ENCODE measurements around the gene DPY19L2.
"Not testable (repeated sequence)": the region's sequence is repeated elsewhere in the genome, so short reads cannot be mapped to it uniquely, and the experiment has no call there.

The DPY19L2 gene

GRCh38 chr12:63682617-63683016 lies 14.3 kb upstream of the DPY19L2 start:
- not testable (repeated sequence) for H3K4me3 ChIP-seq (ENCODE audit: control insufficient read depth, low read depth, low read length); DNase-seq (ENCODE audit: low read depth)

- not testable (repeated sequence) for H3K4me3 ChIP-seq (ENCODE audit: control insufficient read depth, low read depth, low read length)
- peak; percentile 5 for DNase-seq (ENCODE audit: low read depth)
Measured at GRCh38 chr12:63680758-63681157, 12.5 kb upstream of the DPY19L2 start.

GRCh38 chr12:63672550-63672949 lies 4.3 kb upstream of the DPY19L2 start:
- H3K4me3 ChIP-seq (ENCODE audit: control insufficient read depth, low read depth, low read length); DNase-seq (ENCODE audit: low read depth): not testable (repeated sequence)
- TF ChIP-seq CTCF (IDR thresholded peaks at IDR 0.05; ENCODE audit: control insufficient read depth, insufficient read depth, low read depth, low read length, missing control alignments) = peak; percentile 4

GRCh38 chr12:63669936-63670335 lies 1.6 kb upstream of the DPY19L2 start:
- not testable (repeated sequence) for DNase-seq (ENCODE audit: low read depth); H3K4me3 ChIP-seq (ENCODE audit: control insufficient read depth, low read depth, low read length)

- H3K4me3 ChIP-seq (ENCODE audit: control insufficient read depth, low read depth, low read length); DNase-seq (ENCODE audit: low read depth): not testable (repeated sequence)
Measured at GRCh38 chr12:63669427-63669826, 1.1 kb upstream of the DPY19L2 start.

GRCh38 chr12:63668800-63669365 lies 590 bp upstream of the DPY19L2 start:
- peak overlapping the region; percentile 52 for H3K4me3 ChIP-seq (ENCODE audit: control insufficient read depth, low read depth, low read length)
- not testable (repeated sequence) for DNase-seq (ENCODE audit: low read depth)

- not testable (repeated sequence) for DNase-seq (ENCODE audit: low read depth); H3K4me3 ChIP-seq (ENCODE audit: control insufficient read depth, low read depth, low read length)
Measured at GRCh38 chr12:63663005-63663404, 5.3 kb downstream of the DPY19L2 start.

- H3K4me3 ChIP-seq (ENCODE audit: control insufficient read depth, low read depth, low read length); DNase-seq (ENCODE audit: low read depth): not testable (repeated sequence)
Measured at GRCh38 chr12:63658501-63658900, 9.8 kb downstream of the DPY19L2 start.

- H3K4me3 ChIP-seq (ENCODE audit: control insufficient read depth, low read depth, low read length); DNase-seq (ENCODE audit: low read depth): not testable (repeated sequence)
Measured at GRCh38 chr12:63656407-63656806, 11.9 kb downstream of the DPY19L2 start.

GRCh38 chr12:63655543-63656257 lies 12.6 kb downstream of the DPY19L2 start:
- not testable (repeated sequence) for DNase-seq (ENCODE audit: low read depth); H3K4me3 ChIP-seq (ENCODE audit: control insufficient read depth, low read depth, low read length)

- H3K4me3 ChIP-seq (ENCODE audit: control insufficient read depth, low read depth, low read length); DNase-seq (ENCODE audit: low read depth): not testable (repeated sequence)
Measured at GRCh38 chr12:63654481-63654880, 13.8 kb downstream of the DPY19L2 start.

GRCh38 chr12:63649517-63649916 lies 18.8 kb downstream of the DPY19L2 start:
- H3K4me3 ChIP-seq (ENCODE audit: control insufficient read depth, low read depth, low read length); DNase-seq (ENCODE audit: low read depth): not testable (repeated sequence)

GRCh38 chr12:63643381-63644140 lies 24.7 kb downstream of the DPY19L2 start:
- DNase-seq (ENCODE audit: low read depth); H3K4me3 ChIP-seq (ENCODE audit: control insufficient read depth, low read depth, low read length): not testable (repeated sequence)

GRCh38 chr12:63624258-63624657 lies 44.0 kb downstream of the DPY19L2 start:
- DNase-seq (ENCODE audit: low read depth) = not testable (repeated sequence)

GRCh38 chr12:63615544-63615943 lies 52.7 kb downstream of the DPY19L2 start:
- DNase-seq (ENCODE audit: low read depth); H3K4me3 ChIP-seq (ENCODE audit: control insufficient read depth, low read depth, low read length): not testable (repeated sequence)

More at GRCh38 chr12:63624258-63624657, 44.0 kb downstream of the DPY19L2 start:
- H3K4me3 ChIP-seq (ENCODE audit: control insufficient read depth, low read depth, low read length) = not testable (repeated sequence)

GRCh38 chr12:63611285-63611684 lies 57.0 kb downstream of the DPY19L2 start:
- H3K4me3 ChIP-seq (ENCODE audit: control insufficient read depth, low read depth, low read length); DNase-seq (ENCODE audit: low read depth): not testable (repeated sequence)

GRCh38 chr12:63609281-63609680 lies 59.0 kb downstream of the DPY19L2 start:
- DNase-seq (ENCODE audit: low read depth); H3K4me3 ChIP-seq (ENCODE audit: control insufficient read depth, low read depth, low read length): not testable (repeated sequence)

- DNase-seq (ENCODE audit: low read depth) = not testable (repeated sequence)
Measured at GRCh38 chr12:63604985-63605384, 63.3 kb downstream of the DPY19L2 start.

More at GRCh38 chr12:63604985-63605384, 63.3 kb downstream of the DPY19L2 start:
- not testable (repeated sequence) for H3K4me3 ChIP-seq (ENCODE audit: control insufficient read depth, low read depth, low read length)

Measured in AG09309 (cell line).